Esophagus muscularis mucosa (tissue), 4 donors: ENCODE measurements around the gene DSCAML1.

Experiments
- CTCF ChIP-seq, 3 experiments: fragments of 200-600 bp in 2 of 3; fragments of 450-650 bp in 1 of 3; sonication (generic) in 2 of 3; IDR thresholded peaks; one replicate each; pipeline ENCODE4 v1.5.1; 2017 to 2019; ENCODE audit warnings: antibody characterized with exemption in 3 of 3, mild to moderate bottlenecking in 2 of 3, moderate library complexity in 1 of 3
- EP300 ChIP-seq: sonication (generic); formaldehyde crosslinking; IDR thresholded peaks from one replicate; pipeline ENCODE4 v1.6.1; 2017; ENCODE audit warnings: antibody characterized with exemption
- POLR2A ChIP-seq: fragments of 450-650 bp; IDR thresholded peaks from one replicate; pipeline ENCODE4 v1.6.1; 2017; ENCODE audit warnings: antibody characterized with exemption, moderate library complexity, mild to moderate bottlenecking, low read depth

GRCh38 chr11:117633976-117634755 is 162.8 kb downstream of the DSCAML1 start:
- no peak for TF ChIP-seq CTCF (IDR thresholded peaks at IDR 0.05)
- TF ChIP-seq EP300 = no peak
- no peak for TF ChIP-seq POLR2A
